Mesenchymal stem cell (in vitro differentiated cells and primary cell): ENCODE data around the gene FIGN.

Experiments used
- DNase-seq: peaks from one replicate; pipeline ENCODE4 v3.0.0-alpha.2; 2013
- H2AFZ ChIP-seq: one replicate; pipeline ENCODE4 v1.6.1; 2013; ENCODE audit warnings: low read depth, mild to moderate bottlenecking, control low read depth, inconsistent platforms, low read length, moderate library complexity
- H2AK5ac ChIP-seq: 2 replicates; pipeline ENCODE4 v1.6.1; 2013; ENCODE audit warnings: low read length, moderate library complexity, mild to moderate bottlenecking, inconsistent platforms; ENCODE audit not compliant: severe bottlenecking
- H2BK120ac ChIP-seq: one replicate; pipeline ENCODE4 v1.6.1; 2013; ENCODE audit warnings: low read depth, mild to moderate bottlenecking, inconsistent platforms, low read length, moderate library complexity
- H2BK12ac ChIP-seq, 2 experiments: one replicate each; pipeline ENCODE4 v1.6.1; 2013; ENCODE audit warnings: inconsistent platforms in 2 of 2, low read length in 2 of 2, mild to moderate bottlenecking in 2 of 2, moderate library complexity in 2 of 2, control low read depth in 1 of 2
- H2BK15ac ChIP-seq: one replicate; pipeline ENCODE4 v1.6.1; 2013; ENCODE audit warnings: mild to moderate bottlenecking, low read depth, inconsistent platforms; ENCODE audit not compliant: poor library complexity, severe bottlenecking
- H2BK5ac ChIP-seq: 2 replicates; pipeline ENCODE4 v1.6.1; 2013; ENCODE audit warnings: low read depth, mild to moderate bottlenecking, low read length, control low read depth, inconsistent platforms; ENCODE audit not compliant: poor library complexity, severe bottlenecking
- H3K14ac ChIP-seq, 2 experiments: one replicate each; pipeline ENCODE4 v1.6.1; 2013; ENCODE audit warnings: inconsistent platforms in 2 of 2, low read length in 2 of 2, control low read depth in 1 of 2, mild to moderate bottlenecking in 1 of 2, moderate library complexity in 1 of 2
- H3K18ac ChIP-seq, 2 experiments: one replicate each; pipeline ENCODE4 v1.6.1; 2013; ENCODE audit warnings: inconsistent platforms in 2 of 2, low read length in 2 of 2, control low read depth in 1 of 2, low read depth in 1 of 2, mild to moderate bottlenecking in 1 of 2
- H3K23ac ChIP-seq, 2 experiments: one replicate each; pipeline ENCODE4 v1.6.1; 2013; ENCODE audit warnings: inconsistent platforms in 2 of 2, low read length in 2 of 2, mild to moderate bottlenecking in 2 of 2, moderate library complexity in 2 of 2, control low read depth in 1 of 2
- H3K27ac ChIP-seq: 2 replicates; pipeline ENCODE4 v1.5.1; 2013; ENCODE audit warnings: mild to moderate bottlenecking, moderate library complexity, low read length, control low read depth, inconsistent platforms; ENCODE audit not compliant: poor library complexity, severe bottlenecking
- H3K27me3 ChIP-seq, 2 experiments: 2 replicates each; pipeline versions ENCODE4 v1.6.1 to v1.7.0; 2013; ENCODE audit warnings: low read length in 2 of 2, mild to moderate bottlenecking in 2 of 2, moderate library complexity in 2 of 2, control low read depth in 1 of 2, inconsistent platforms in 1 of 2; ENCODE audit not compliant: control insufficient read depth in 1 of 2, insufficient read depth in 1 of 2
- H3K36me3 ChIP-seq, 2 experiments: 2 replicates each; pipeline versions ENCODE4 v1.6.1 to v1.7.0; 2013; ENCODE audit warnings: low read length in 2 of 2, control low read depth in 1 of 2, inconsistent platforms in 1 of 2, low read depth in 1 of 2, mild to moderate bottlenecking in 1 of 2; ENCODE audit not compliant: insufficient read depth in 2 of 2, control insufficient read depth in 1 of 2
- H3K4ac ChIP-seq, 2 experiments: one replicate each; pipeline ENCODE4 v1.6.1; 2013; ENCODE audit warnings: inconsistent platforms in 2 of 2, low read length in 2 of 2, mild to moderate bottlenecking in 2 of 2, moderate library complexity in 2 of 2, control low read depth in 1 of 2, low read depth in 1 of 2
- H3K4me1 ChIP-seq: 2 replicates; pipeline ENCODE4 v1.6.1; 2013; ENCODE audit warnings: low read depth, low read length, control low read depth; ENCODE audit not compliant: control insufficient read depth, insufficient read depth
- H3K4me2 ChIP-seq: 2 replicates; pipeline ENCODE4 v1.6.1; 2013; ENCODE audit warnings: low read length, mild to moderate bottlenecking, inconsistent platforms; ENCODE audit not compliant: poor library complexity, severe bottlenecking
- H3K4me3 ChIP-seq, 2 experiments: 2 replicates each; pipeline versions ENCODE4 v1.5.1 to v1.7.0; 2013; ENCODE audit warnings: low read length in 2 of 2, mild to moderate bottlenecking in 2 of 2, control low read depth in 1 of 2, low read depth in 1 of 2; ENCODE audit not compliant: insufficient read depth in 1 of 2
- H3K79me1 ChIP-seq: replicated peaks from 2 replicates; pipeline ENCODE4 v1.6.1; 2013; ENCODE audit warnings: mild to moderate bottlenecking, control low read depth, low read length, inconsistent platforms; ENCODE audit not compliant: poor library complexity, severe bottlenecking
- H3K9ac ChIP-seq: 2 replicates; pipeline ENCODE4 v1.7.0; 2013; ENCODE audit warnings: mild to moderate bottlenecking, low read length, moderate library complexity
- H3K9me3 ChIP-seq: 2 replicates; pipeline ENCODE4 v1.7.0; 2013; ENCODE audit warnings: mild to moderate bottlenecking, low read length; ENCODE audit not compliant: control insufficient read depth
- H4K8ac ChIP-seq: one replicate; pipeline ENCODE4 v1.6.1; 2013; ENCODE audit warnings: inconsistent platforms, mild to moderate bottlenecking, low read length, moderate library complexity
- H4K91ac ChIP-seq: one replicate; pipeline ENCODE4 v1.6.1; 2013; ENCODE audit warnings: mild to moderate bottlenecking, low read length, inconsistent platforms
- WGBS: methylation state at CpG from one replicate; pipeline ENCODE4 v1.1.7; 2013; ENCODE audit warnings: mixed read lengths; 5-methylcytosine and 5-hydroxymethylcytosine counted together

The FIGN gene

GRCh38 chr2:163670929-163671328 lies 64.9 kb downstream of the FIGN start:
- H2BK12ac ChIP-seq = no peak overlapping the region
- no peak overlapping the region for H3K9ac ChIP-seq
- H4K91ac ChIP-seq = no peak overlapping the region
- H2BK120ac ChIP-seq = no peak overlapping the region
- no peak for DNase-seq
- H2AFZ ChIP-seq = no peak overlapping the region
- H3K4ac ChIP-seq = no peak overlapping the region
- H2BK15ac ChIP-seq = no peak overlapping the region
- peaks cover 16% of the 10 kb centered on the region for H3K79me1 ChIP-seq
- H3K4me1 ChIP-seq = peaks cover 3% of the 10 kb centered on the region
- no peak overlapping the region for H2BK5ac ChIP-seq
- no peak overlapping the region for H3K23ac ChIP-seq
- H4K8ac ChIP-seq = no peak overlapping the region
- no peak overlapping the region for H2AK5ac ChIP-seq
- H3K9me3 ChIP-seq = no peaks in the 10 kb centered on the region
- no peak overlapping the region for H3K14ac ChIP-seq
- WGBS = 86% methylated on average over 3 of the region's 3 CpGs
- no peak overlapping the region for H3K4me3 ChIP-seq
- no peak overlapping the region for H3K18ac ChIP-seq
- H3K27me3 ChIP-seq = no peaks in the 10 kb centered on the region
- H3K36me3 ChIP-seq = peaks cover 0 to 2% of the 10 kb centered on the region in 2 experiments
- H3K27ac ChIP-seq = no peak overlapping the region
- no peak overlapping the region for H3K4me2 ChIP-seq

- Histone ChIP-seq H3K9me3 (no peaks in the 10 kb centered on the region), H3K23ac (no peak overlapping the region), H4K91ac (no peak overlapping the region), H2AK5ac (no peak overlapping the region), H2AFZ (no peak overlapping the region), H2BK12ac (no peak overlapping the region), H3K18ac (no peak overlapping the region), H2BK5ac (no peak overlapping the region), H3K79me1 (peaks cover 12% of the 10 kb centered on the region), H2BK120ac (no peak overlapping the region), H3K4me3 (no peak overlapping the region), H4K8ac (no peak overlapping the region), H3K4me1 (peaks cover 3% of the 10 kb centered on the region), H2BK15ac (no peak overlapping the region), H3K4ac (no peak overlapping the region), H3K27ac (no peak overlapping the region), H3K27me3 (no peaks in the 10 kb centered on the region), H3K36me3 (peaks cover 0 to 2% of the 10 kb centered on the region in 2 experiments), H3K4me2 (no peak overlapping the region), H3K14ac (no peak overlapping the region), H3K9ac (no peak overlapping the region)
- DNase-seq = no peak
- WGBS = 90% methylated on average over 1 of the region's 2 CpGs
Observed at GRCh38 chr2:163669506-163669905, 66.3 kb downstream of the FIGN start.

- no peak overlapping the region for H3K14ac ChIP-seq
- peak overlapping the region; percentile 86 for H3K27ac ChIP-seq
- no peak overlapping the region for H2AFZ ChIP-seq
- WGBS = 34% methylated on average over 3 of the region's 4 CpGs
- H3K4me3 ChIP-seq = no peak overlapping the region
- peaks cover 5% of the 10 kb centered on the region for H3K4me1 ChIP-seq
- H3K27me3 ChIP-seq = no peaks in the 10 kb centered on the region
- no peak overlapping the region for H2BK15ac ChIP-seq
- no peak overlapping the region for H2BK12ac ChIP-seq
- peaks cover 9% of the 10 kb centered on the region for H3K79me1 ChIP-seq
- no peak overlapping the region for H4K8ac ChIP-seq
- no peak overlapping the region for H3K23ac ChIP-seq
- no peak overlapping the region for H3K4ac ChIP-seq
- peaks cover 0 to 2% of the 10 kb centered on the region in 2 experiments for H3K36me3 ChIP-seq
- H2BK5ac ChIP-seq = no peak overlapping the region
- peak overlapping the region in 1 of 2 experiments; percentile 59 for H3K18ac ChIP-seq
- H3K9me3 ChIP-seq = no peaks in the 10 kb centered on the region
- H3K9ac ChIP-seq = no peak overlapping the region
- H4K91ac ChIP-seq = no peak overlapping the region
- DNase-seq = peak; percentile 89
- no peak overlapping the region for H3K4me2 ChIP-seq
- H2BK120ac ChIP-seq = no peak overlapping the region
- no peak overlapping the region for H2AK5ac ChIP-seq
Observed at GRCh38 chr2:163667064-163667887, 68.5 kb downstream of the FIGN start.

GRCh38 chr2:163665817-163666216 lies 70.0 kb downstream of the FIGN start:
- peak overlapping the region; percentile 86 for H3K27ac ChIP-seq

More at GRCh38 chr2:163665817-163666216, 70.0 kb downstream of the FIGN start:
- H3K9ac ChIP-seq = no peak overlapping the region
- no peak overlapping the region for H3K4me3 ChIP-seq
- no peak overlapping the region for H2BK15ac ChIP-seq
- H3K9me3 ChIP-seq = no peaks in the 10 kb centered on the region
- no peak overlapping the region for H3K14ac ChIP-seq
- no peak overlapping the region for H2BK5ac ChIP-seq
- H3K27me3 ChIP-seq = no peaks in the 10 kb centered on the region
- DNase-seq = peak; percentile 71
- peaks cover 0 to 6% of the 10 kb centered on the region in 2 experiments for H3K36me3 ChIP-seq
- H3K4me1 ChIP-seq = peaks cover 4% of the 10 kb centered on the region
- peak overlapping the region in 1 of 2 experiments; percentile 17 for H3K4ac ChIP-seq
- H2BK12ac ChIP-seq = peak overlapping the region; percentile 12 to 29
- H2AK5ac ChIP-seq = no peak overlapping the region
- peak overlapping the region in 1 of 2 experiments; percentile 16 for H3K18ac ChIP-seq
- H2BK120ac ChIP-seq = no peak overlapping the region
- H3K4me2 ChIP-seq = no peak overlapping the region
- H3K79me1 ChIP-seq = peaks cover 4% of the 10 kb centered on the region
- no peak overlapping the region for H4K8ac ChIP-seq
- no peak overlapping the region for H2AFZ ChIP-seq
- no peak overlapping the region for H4K91ac ChIP-seq
- H3K23ac ChIP-seq = no peak overlapping the region
